Measurements from ENCODE around the gene B3GALT6. TPM values are rescaled to one million over a fixed set of nuclear protein-coding genes. Genes with fewer than 3 reads are reported as not detected.

B3GALT6 gene
- total and polyA plus RNA-seq, 7 experiments from 2014 or later: 7.2 to 29.0 (median 12.7) TPM

DNA sequence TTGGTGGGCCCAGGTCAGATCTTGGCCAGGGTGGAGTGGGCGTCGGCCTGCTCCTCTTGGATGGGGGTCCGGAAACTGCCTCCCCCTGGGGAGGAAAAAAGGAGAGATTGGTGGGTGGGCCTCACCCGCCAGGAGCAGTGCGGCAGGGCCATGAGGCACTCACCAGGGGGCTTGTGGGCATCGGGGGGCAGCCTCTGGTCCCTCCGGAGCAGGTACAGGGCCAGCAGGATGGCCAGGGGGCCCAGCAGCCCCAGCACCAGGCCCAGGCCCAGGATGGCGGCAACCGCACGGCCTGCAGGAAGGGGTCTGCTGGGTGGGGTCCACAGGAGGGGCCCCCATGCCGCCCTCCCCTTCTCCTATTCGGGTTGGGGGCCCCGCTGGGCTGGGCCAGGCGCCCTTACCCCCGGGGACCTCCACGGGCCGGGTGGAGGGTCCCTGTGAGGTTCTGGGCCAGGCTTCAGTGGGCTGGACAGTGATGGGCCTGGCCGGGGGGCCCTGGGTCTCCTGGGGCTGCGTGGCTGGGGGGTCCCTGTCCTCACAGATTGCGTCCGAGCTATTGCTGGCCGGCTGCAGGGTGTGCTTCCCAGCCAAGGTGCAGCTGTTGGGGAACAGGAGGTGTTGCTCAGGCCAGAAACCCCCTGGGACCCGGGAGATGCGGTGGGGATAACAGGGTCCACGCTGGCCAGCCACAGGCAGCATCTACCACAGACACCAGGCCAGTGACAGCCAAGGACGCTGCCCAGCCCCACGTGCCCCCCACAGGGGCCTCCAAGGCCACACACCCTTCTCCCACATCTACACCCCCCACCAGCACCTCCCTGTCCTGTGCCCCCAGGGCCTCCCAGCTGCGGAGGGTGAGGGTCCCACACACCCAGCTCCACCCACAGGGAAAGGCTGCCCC is 20.2 kb upstream of the B3GALT6 start:
- Mint-ChIP-seq H3K27ac (peak overlapping the region in 1 of 9 donors; percentile 63), H3K36me3 (peaks cover 0 to 8% (median 0%) of the 10 kb centered on the region in 5 donors), H3K27me3 (no peaks in the 10 kb centered on the region), H3K4me3 (peak overlapping the region in 5 of 10 donors; percentile 17 to 78 (median 43)), H3K9me3 (peaks cover 0 to 2% (median 0%) of the 10 kb centered on the region in 11 donors), H3K4me1 (peaks cover 6 to 45% (median 30%) of the 10 kb centered on the region in 7 donors)
- Histone ChIP-seq H3K27me3 (ENCODE audit: control insufficient read depth in 2 of 2, insufficient read depth in 2 of 2, low read length in 2 of 2) (no peaks in the 10 kb centered on the region), H3K4me3 (ENCODE audit: low read length) (no peak overlapping the region), H3K36me3 (ENCODE audit: control insufficient read depth in 2 of 3, insufficient read depth in 3 of 3, low read length in 3 of 3) (peaks cover 0 to 11% (median 0%) of the 10 kb centered on the region in 3 experiments), H3K27ac (ENCODE audit: low read depth, low read length) (no peak overlapping the region), H3K9me3 (ENCODE audit: control insufficient read depth in 2 of 3, low read length in 3 of 3) (no peaks in the 10 kb centered on the region), H3K4me1 (ENCODE audit: control insufficient read depth in 2 of 2, insufficient read depth in 2 of 2, low read length in 2 of 2) (peaks cover 18 to 34% of the 10 kb centered on the region in 2 donors)
- POLR2A ChIA-PET: no interaction called here
- CTCF ChIA-PET: no interaction called here
- intact Hi-C loops (cut with micrococcal nuclease): loop anchor here (2.0 to 5.0 kb wide), 3 partner anchors 61 to 95 kb away; partner anchors contain the start of genes C1orf159 (in 1 of the 2) and UBE2J2 (in 1 of the 2)
- ATAC-seq: no peak
- peak in 1 of 9 donors; percentile 9 for DNase-seq

DNA sequence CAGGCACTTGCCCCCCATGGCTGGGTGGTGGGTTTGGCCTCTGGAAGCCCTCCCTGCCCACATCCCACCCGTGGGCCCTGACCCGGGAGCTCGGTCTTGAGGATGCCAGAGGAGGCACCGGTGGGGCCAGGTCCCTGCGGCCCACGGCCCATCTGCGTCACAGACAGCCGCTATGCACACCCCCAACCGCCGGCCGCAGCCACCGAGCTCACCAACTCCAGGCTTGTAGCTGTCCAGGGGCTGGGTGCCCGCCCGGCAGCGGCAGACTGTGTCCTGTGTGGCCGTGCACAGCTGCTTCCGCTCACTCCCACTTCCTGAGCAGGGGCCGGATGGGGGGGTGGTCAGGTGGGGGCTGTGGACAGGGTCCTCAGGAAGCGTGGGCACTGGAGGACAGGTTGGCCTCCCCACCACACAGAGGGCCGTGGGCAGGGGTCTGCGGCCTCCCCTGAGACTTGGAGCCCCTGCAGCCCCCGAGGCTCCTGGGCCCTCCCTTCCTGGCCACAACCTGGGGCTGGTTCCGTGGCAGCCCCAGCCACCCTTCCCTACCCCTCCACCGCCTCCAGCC is 19.2 kb upstream of the B3GALT6 start:
- H3K27ac ChIP-seq (ENCODE audit: low read depth, low read length): peak overlapping the region; percentile 50
- Mint-ChIP-seq H3K36me3 (peaks cover 0 to 11% (median 0%) of the 10 kb centered on the region in 5 donors), H3K4me3 (peak overlapping the region in 4 of 10 donors; percentile 23 to 78 (median 69)), H3K27me3 (no peaks in the 10 kb centered on the region), H3K9me3 (peaks cover 0 to 2% (median 0%) of the 10 kb centered on the region in 11 donors), H3K4me1 (peaks cover 6 to 44% (median 29%) of the 10 kb centered on the region in 7 donors), H3K27ac (peak overlapping the region in 1 of 9 donors; percentile 62)
- H3K36me3 ChIP-seq (ENCODE audit: control insufficient read depth in 2 of 3, insufficient read depth in 3 of 3, low read length in 3 of 3): peaks cover 0 to 19% (median 0%) of the 10 kb centered on the region in 3 experiments
- no peaks in the 10 kb centered on the region for H3K9me3 ChIP-seq (ENCODE audit: control insufficient read depth in 2 of 3, low read length in 3 of 3)
- intact Hi-C loops (cut with micrococcal nuclease): loop anchor here (2.0 to 5.0 kb wide), 3 partner anchors 59 to 96 kb away; partner anchors contain the start of genes C1orf159 (in 1 of the 2) and UBE2J2 (in 1 of the 2)
- peak overlapping the region; percentile 43 for H3K4me3 ChIP-seq (ENCODE audit: low read length)
- H3K27me3 ChIP-seq (ENCODE audit: control insufficient read depth in 2 of 2, insufficient read depth in 2 of 2, low read length in 2 of 2): no peaks in the 10 kb centered on the region
- ChIA-PET CTCF (no interaction called here), POLR2A (no interaction called here)
- peak in 2 of 9 donors; percentile 11 to 71 for DNase-seq
- ATAC-seq: peak; percentile 50
- peaks cover 17 to 27% of the 10 kb centered on the region in 2 donors for H3K4me1 ChIP-seq (ENCODE audit: control insufficient read depth in 2 of 2, insufficient read depth in 2 of 2, low read length in 2 of 2)

DNA sequence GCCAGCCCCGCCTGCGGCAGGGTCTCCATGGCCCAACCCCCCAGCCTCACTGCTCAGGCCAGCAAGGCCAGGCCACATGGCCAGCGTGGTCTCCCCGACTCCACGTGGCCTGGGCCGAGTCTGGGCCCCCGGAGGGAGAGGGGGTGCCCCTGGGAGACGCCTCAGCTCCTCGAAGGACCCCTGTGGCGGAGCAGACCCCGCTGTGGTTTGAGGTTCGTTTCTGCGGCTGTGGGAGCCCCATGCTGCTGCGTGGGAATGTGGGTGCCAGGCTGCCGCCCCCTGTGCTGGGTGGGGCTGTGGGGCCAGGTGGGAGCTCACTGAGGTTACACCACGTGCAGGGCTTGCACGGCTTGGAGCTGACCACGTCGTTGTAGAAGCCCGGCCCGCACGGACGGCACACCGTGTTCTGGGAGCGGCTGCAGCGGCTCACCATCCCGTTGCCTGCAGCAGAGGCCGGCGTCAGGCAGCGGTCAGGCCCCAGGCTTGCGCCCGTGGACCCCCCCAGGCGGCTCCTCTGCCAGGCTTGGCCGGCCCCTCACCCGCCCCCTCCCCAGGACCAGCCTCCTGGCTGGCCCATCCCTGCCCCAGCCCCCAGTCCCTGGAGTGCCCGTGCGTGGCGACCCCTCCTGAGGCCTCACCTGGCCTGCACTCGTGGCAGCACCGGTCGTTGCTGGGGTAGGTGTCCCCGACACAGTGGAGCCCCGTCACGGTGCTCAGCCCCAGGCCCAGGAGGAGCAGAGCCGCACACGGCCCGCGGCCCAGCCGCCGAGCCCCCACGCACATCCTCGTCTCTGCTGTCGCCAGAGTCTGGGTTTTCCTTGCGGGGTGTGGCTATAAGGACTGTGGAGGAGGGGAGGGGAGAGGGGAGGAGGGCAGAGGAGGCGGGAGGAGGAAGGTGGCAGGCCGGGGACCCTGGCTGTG is 18.4 kb upstream of the B3GALT6 start, which contains the start of gene TNFRSF4:
TSS of gene TNFRSF4 (minus strand) at position 809 of the 921 bp plus-strand sequence. CDS start at position 783, 26 bp downstream.
- DNase-seq (peak in 2 of 9 donors; percentile 28 to 66), ATAC-seq (peak; percentile 18)
- H3K36me3 ChIP-seq (ENCODE audit: control insufficient read depth in 2 of 3, insufficient read depth in 3 of 3, low read length in 3 of 3): peaks cover 0 to 26% (median 0%) of the 10 kb centered on the region in 3 experiments
- no peaks in the 10 kb centered on the region for H3K9me3 ChIP-seq (ENCODE audit: control insufficient read depth in 2 of 3, low read length in 3 of 3)
- H3K9me3 Mint-ChIP-seq: peaks cover 0 to 2% (median 0%) of the 10 kb centered on the region in 11 donors
- no peaks in the 10 kb centered on the region for H3K27me3 ChIP-seq (ENCODE audit: control insufficient read depth in 2 of 2, insufficient read depth in 2 of 2, low read length in 2 of 2)
- intact Hi-C loops (cut with micrococcal nuclease): loop anchor here (2.0 to 5.0 kb wide), 3 partner anchors 59 to 97 kb away; partner anchors contain the start of genes C1orf159 (in 1 of the 2) and UBE2J2 (in 1 of the 2)
- no peaks in the 10 kb centered on the region for H3K27me3 Mint-ChIP-seq
- peak within 1 kb of the TSS; percentile 50 for H3K27ac ChIP-seq (ENCODE audit: low read depth, low read length)
- POLR2A ChIA-PET: no interaction called here
- H3K4me1 ChIP-seq (ENCODE audit: control insufficient read depth in 2 of 2, insufficient read depth in 2 of 2, low read length in 2 of 2): peaks cover 11 to 27% of the 10 kb centered on the region in 2 donors
- H3K27ac Mint-ChIP-seq: peak within 1 kb of the TSS in 7 of 9 donors; percentile 15 to 78 (median 55)
- CTCF ChIA-PET: no interaction called here
- peaks cover 0 to 14% (median 0%) of the 10 kb centered on the region in 5 donors for H3K36me3 Mint-ChIP-seq
- peak within 1 kb of the TSS; percentile 43 for H3K4me3 ChIP-seq (ENCODE audit: low read length)
- H3K4me1 Mint-ChIP-seq: peaks cover under 1 to 37% (median 22%) of the 10 kb centered on the region in 7 donors
- H3K4me3 Mint-ChIP-seq: peak within 1 kb of the TSS in 9 of 10 donors; percentile 39 to 80 (median 62)

DNA sequence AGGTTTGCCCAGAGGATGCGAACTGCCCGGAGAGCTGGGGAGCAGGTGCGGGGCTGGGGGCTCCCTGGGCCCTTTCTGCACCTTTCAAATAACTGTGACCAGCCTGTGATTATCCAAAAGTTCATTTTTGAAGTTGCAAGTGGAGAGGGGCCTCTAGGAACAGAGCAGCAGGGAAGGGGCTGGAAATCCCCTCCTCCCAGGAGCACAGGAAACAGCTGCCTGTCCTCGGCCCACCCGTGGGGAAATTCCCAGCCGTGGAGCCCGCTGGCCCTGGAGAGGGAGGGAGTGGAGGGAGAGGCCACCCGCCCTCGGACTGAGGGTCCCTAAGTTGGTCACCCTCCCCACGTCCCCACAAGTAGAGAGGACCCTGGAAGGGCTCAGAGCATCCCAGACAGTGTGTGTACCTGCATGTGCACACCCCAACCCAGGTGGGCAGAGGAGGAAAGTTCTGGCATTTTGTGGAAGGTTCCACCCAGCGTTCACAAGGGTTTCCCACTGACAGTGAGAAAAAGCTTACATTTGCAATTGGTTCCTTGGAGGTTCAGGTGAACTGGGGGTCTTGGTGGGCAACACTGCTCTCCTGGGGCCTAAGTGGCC is 16.9 kb upstream of the B3GALT6 start:
- intact Hi-C loops (cut with micrococcal nuclease): no loop called here
- Mint-ChIP-seq H3K36me3 (peaks cover 0 to 15% (median 0%) of the 10 kb centered on the region in 5 donors), H3K27me3 (no peaks in the 10 kb centered on the region), H3K4me3 (peak overlapping the region in 4 of 10 donors; percentile 9 to 80 (median 52)), H3K27ac (peak overlapping the region in 6 of 9 donors; percentile 15 to 77 (median 42)), H3K4me1 (peaks cover 0 to 26% (median 19%) of the 10 kb centered on the region in 7 donors), H3K9me3 (peaks cover 0 to 2% (median 0%) of the 10 kb centered on the region in 11 donors)
- ATAC-seq: no peak
- ChIA-PET CTCF (no interaction called here), POLR2A (interaction anchor here (0.7 kb wide), 1 partner anchor 19 kb away, joined by 4 read pairs; no protein-coding TSS in a partner anchor)
- Histone ChIP-seq H3K27me3 (ENCODE audit: control insufficient read depth in 2 of 2, insufficient read depth in 2 of 2, low read length in 2 of 2) (no peaks in the 10 kb centered on the region), H3K4me1 (ENCODE audit: control insufficient read depth in 2 of 2, insufficient read depth in 2 of 2, low read length in 2 of 2) (peaks cover 6 to 24% of the 10 kb centered on the region in 2 donors), H3K4me3 (ENCODE audit: low read length) (no peak overlapping the region), H3K9me3 (ENCODE audit: control insufficient read depth in 2 of 3, low read length in 3 of 3) (no peaks in the 10 kb centered on the region), H3K27ac (ENCODE audit: low read depth, low read length) (peak overlapping the region; percentile 54), H3K36me3 (ENCODE audit: control insufficient read depth in 2 of 3, insufficient read depth in 3 of 3, low read length in 3 of 3) (peaks cover 0 to 40% (median 0%) of the 10 kb centered on the region in 3 experiments)
- peak in 1 of 9 donors; percentile 63 for DNase-seq

DNA sequence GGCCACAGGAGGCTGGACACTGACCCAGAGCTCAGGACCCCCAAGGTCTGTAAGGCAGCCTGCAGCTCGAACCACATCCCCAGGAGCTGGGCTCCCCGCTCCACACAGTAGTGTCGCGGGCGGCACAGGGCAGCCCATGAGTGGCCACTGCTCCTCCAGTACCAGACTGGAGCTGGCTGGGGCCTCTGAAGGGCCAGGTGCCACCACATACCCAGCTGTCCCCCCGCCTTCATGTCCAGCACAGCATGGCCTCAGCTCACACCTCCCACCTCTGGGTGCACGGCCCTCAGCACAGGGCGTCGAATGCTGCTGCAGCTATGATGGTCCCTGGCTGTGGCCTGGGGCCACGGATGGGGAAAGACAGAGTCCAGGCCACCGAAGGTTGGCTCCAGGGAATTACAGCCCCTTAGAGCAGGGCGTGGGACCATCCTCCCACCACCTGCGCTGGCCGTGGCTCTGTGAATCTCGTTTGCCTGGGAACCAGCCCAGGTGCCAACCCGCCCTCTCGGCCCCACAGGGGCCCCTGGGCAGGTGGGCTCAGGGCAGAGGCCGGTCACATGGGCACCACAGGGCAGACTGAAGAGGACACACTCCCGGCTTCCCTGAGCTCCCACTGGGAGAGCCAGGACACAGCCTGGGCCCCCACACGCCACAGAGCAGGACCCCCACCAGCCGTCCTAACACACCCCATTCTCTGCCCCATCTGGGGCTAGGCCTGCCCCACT is 16.0 kb upstream of the B3GALT6 start:
- Mint-ChIP-seq H3K4me3 (peak overlapping the region in 2 of 10 donors; percentile 55 to 71), H3K27ac (peak overlapping the region in 2 of 9 donors; percentile 83 to 89), H3K4me1 (peaks cover 0 to 28% (median 19%) of the 10 kb centered on the region in 7 donors), H3K36me3 (peaks cover 0 to 20% (median 0%) of the 10 kb centered on the region in 5 donors), H3K9me3 (no peaks in the 10 kb centered on the region), H3K27me3 (no peaks in the 10 kb centered on the region)
- H3K4me3 ChIP-seq (ENCODE audit: low read length): no peak overlapping the region
- ChIA-PET CTCF (no interaction called here), POLR2A (interaction anchor here (0.7 kb wide), 1 partner anchor 20 kb away, joined by 4 read pairs; no protein-coding TSS in a partner anchor)
- H3K36me3 ChIP-seq (ENCODE audit: control insufficient read depth in 2 of 3, insufficient read depth in 3 of 3, low read length in 3 of 3): peaks cover 0 to 48% (median 0%) of the 10 kb centered on the region in 3 experiments
- peaks cover 6 to 24% of the 10 kb centered on the region in 2 donors for H3K4me1 ChIP-seq (ENCODE audit: control insufficient read depth in 2 of 2, insufficient read depth in 2 of 2, low read length in 2 of 2)
- intact Hi-C loops (cut with micrococcal nuclease): no loop called here
- H3K9me3 ChIP-seq (ENCODE audit: control insufficient read depth in 2 of 3, low read length in 3 of 3): no peaks in the 10 kb centered on the region
- H3K27me3 ChIP-seq (ENCODE audit: control insufficient read depth in 2 of 2, insufficient read depth in 2 of 2, low read length in 2 of 2): no peaks in the 10 kb centered on the region
- no peak for ATAC-seq
- no peak overlapping the region for H3K27ac ChIP-seq (ENCODE audit: low read depth, low read length)
- no peak for DNase-seq
